Kidney glomerular epithelial cell (primary cell): ENCODE measurements around the gene KIAA0232.

ENCODE experiments used
- DNase-seq: peaks from one replicate; lab custom pipeline; 2025; lab: John Stamatoyannopoulos, UW

The KIAA0232 gene

DNA sequence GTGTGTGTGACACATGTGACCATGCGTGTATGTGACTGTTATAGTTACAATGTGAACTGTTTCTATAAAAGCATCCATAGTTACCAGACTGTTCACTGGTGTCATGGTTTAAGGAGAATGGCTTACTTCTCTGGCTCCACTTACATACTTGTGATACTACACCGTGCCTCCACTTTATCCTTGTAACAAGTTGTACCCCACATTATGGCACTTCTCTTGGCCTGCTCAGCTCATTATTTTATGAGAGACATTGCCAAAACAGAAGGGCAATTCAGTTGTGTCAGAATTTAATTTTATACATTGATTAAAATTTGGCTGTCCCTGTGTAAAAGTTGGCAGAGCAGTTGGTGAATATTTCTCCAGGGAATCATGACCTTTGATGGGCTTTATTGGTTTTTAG, 64.7 kb downstream of the KIAA0232 start:
- DNase-seq = no peak

DNA sequence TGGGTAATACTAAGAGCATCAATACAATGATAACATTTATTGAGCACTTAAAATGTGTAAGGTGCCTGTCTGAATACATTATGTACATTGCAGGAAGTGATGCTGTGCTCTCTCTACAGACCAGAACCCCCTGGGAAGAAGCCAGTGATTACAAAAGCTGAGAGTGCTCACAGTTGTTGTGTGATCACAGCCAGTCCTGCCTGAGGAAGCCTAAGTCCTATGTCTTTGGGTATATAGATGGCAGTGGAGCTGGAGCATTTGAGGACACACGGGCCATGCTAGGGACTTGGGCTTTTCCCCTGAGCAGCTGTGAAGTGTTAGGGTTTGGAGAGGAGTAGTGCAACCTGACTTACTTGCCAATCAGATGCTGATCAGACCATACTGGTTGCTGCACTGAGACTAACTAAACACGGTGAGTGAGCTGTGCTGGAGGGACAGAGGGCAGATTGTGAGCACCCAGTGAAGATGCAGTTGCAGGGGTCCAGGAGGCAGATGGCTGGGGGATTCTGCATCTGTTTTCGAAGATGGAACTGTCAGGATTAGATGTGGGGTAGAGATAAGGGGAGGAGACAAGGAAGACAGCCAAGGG, 66.3 kb downstream of the KIAA0232 start:
- DNase-seq = no peak

DNA sequence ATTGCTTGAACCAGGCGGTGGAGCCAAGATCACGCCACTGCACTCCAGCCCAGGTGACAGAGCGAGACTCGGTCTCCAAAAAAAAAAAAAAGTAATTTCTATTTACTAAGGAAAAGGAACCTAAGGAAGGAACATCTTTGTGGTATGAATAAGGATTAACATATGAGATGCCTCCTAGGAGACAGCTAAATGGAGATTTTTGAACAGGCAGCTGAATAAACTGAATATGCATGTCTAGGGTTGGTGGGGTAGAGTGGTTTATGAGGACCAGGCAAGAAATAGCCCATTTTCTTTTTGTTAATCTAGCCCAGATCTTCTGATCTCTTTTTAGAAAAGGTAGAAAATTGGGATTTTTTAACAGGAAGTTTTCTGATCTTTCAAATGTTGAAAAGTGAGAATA, 67.2 kb downstream of the KIAA0232 start:
- no peak for DNase-seq

DNA sequence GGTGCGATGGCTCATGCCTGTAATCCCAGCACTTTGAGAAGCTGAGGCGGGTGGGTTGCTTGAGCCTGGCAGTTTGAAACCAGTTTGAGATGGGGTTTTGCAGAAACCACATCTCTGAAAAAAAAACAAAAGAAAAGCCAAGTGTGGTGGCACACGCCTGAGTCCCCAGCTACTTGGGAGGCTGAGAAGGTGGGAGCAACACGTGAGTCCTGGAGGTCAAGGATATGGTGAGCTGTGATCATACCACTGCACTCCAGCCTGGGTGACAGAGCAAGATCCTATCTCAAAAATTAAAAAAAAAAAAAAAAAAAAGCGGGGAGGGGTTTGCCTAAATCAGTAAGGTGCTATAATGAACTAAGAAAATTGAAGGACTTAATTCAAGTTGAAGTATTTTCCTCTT, 68.9 kb downstream of the KIAA0232 start:
- DNase-seq = no peak

DNA sequence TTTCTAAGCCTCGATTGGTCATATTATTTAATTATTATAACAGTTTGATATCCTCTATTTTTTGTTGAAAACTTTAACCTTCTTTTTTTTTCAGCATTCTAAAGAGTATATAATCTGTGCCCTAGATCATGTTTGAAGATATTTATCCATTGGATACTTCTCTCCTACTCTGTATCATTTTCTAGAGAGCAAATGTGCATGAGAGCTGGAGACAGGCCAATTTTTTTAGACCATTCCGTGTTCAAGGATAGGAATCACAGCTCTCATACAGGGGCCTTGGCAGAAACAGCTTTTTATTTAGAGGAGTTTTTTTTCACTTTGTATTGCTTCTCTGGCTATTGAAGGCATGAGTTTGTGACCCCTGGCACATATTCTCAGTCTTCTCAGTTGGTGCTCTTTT, 69.4 kb downstream of the KIAA0232 start:
- DNase-seq = no peak

DNA sequence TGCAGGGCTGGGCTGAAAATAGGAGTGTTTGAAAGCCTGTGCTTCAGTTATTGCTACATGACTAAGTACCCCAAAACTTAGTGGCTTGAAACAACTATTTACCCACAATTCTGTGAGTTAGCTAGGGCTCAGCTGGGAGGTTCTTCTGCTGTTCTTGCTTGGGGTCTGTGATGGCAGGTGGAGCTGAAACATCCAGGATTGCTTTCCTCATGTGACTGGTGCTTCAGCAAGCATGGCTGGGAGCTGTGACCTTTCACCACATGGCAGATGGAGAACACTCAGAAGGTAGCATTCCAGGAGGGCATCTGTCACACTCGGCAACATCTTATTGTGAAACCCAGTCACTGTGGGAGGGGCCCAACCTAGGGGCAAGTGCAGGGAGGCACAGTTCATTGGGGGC, 70.1 kb downstream of the KIAA0232 start:
- DNase-seq = no peak

DNA sequence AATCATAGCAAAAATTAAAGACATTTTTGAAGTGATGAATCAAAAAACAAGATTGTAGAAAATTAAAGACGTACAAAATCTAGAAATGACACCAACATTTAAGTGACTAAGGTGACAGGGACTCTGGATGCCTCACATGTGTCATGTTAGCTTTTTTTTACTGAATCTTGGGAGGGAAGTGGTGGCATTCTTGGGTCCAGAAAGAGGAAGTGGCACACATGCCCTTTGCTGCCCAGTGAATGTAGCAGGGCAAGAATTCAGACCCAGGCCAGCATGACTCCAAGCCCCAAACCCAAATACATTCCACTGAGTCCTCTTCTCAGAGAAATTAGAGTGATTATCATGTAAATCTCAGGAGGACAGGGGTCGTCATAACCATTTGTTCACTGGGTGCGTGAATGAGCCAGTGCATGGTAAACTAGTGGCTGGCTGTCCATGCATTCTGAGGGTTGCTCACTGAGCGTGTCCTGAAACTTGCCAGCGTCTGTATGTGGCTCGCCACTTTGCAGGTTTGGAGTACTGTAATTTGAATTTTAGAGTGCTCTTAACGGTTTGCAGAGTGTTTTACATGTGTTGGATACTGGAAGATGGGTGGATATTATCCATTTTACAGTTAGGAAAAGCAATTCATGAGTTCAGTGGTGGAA, 71.7 kb downstream of the KIAA0232 start:
- no peak for DNase-seq

DNA sequence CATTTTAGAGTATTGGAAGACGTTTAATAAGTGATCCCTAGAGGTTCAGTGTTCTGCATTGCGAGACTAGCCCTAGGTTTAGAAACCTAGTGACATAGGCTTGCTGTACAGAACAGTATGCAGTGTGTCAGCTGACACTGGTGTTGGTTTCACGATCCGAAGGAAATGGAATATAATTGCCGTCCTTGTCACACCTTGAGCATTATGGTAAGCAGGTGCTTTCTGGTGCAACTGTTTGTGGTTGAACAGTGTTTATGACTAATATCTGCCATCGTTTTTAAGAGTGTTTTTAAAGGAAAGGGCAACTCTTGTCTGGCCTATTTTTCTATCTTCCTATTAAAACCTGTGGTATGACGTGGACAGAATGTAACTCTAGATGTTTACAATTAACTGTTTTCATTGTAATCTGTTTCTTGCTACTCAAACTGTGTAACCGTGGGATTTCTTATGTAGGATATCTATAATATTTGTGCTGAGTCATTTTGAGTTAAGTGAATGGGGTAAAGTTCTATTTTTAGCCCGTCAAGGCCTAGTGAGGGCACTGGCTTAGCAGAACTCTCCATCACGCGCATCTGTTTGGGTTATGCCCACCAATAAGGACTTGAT, 73.3 kb downstream of the KIAA0232 start:
- DNase-seq = no peak

DNA sequence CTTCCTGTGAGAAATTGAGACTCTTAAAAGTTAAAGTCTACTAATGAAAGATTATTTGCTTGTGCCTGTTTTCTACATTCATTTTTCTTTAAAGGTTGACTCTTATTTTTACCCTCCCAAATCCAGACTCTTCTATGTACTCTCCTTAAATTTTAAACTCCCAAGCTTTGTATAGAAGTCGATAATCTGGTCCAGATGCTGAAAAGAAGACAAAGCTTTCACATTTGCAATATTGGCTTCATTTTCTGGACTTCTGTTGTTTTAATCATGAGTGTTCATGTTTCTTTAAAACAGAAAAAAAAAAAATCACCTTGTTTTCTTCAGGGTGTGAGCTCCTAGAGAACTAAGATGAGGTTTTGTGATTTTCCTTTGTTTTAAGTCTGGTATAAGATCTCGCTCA, 73.9 kb downstream of the KIAA0232 start:
- no peak for DNase-seq

DNA sequence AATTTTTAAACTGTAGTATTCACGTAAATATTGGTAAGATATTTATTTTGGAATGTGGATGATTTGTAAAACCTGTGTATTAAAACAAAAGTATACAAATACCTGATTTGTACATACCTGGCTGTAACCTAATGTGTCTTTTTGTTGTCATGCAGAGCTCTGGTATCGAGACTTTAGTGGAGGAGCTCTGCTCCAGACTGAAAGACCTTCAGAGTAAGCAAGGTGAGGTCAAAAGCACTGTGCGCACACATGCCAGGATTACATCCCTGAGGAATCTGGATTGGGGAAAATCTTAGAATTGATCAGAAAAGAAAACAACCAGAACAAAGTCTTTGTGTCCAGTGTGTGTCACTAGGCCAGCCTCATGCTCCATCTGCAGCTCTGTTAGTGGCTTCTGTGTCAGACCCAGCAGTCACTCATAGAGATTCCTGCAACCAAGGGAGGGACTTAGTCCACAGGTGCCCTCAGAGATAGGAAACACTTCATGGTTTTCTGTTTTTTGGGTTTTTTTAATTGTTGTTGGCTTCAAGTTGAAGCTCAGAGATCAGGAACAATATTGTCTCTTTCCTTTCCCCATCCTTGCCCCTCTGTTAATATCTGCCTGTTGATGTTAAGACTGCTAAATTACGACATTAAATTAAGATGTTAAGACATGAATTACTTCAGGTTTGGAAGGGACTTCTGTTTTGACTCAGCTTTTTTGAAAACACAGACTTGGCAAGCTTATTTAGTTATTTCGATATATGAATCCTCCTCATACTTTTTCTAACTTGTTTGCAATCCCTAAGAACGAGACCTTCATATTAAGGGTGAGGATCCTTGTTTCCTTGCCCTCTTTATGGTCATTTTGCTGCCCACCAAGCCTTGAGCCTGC, 74.7 kb downstream of the KIAA0232 start:
- no peak for DNase-seq

DNA sequence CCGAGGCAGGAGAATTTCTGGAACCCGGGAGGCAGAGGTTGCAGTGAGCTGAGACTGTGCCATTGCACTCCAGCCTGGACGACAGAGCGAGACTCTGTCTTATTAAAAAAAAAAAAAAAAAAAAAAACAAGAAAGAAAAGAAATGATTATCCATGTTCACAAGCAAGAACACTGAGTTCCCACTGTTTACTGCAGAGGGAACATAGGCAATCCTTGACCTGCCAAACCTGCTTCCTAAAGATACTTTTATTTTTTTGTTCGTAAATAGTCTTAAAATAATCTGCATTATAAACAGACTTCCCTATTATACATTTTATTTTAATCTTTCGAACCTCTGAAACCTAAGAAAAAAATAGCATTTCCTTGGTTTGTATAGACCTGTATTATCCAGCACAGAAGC, 76.5 kb downstream of the KIAA0232 start:
- DNase-seq = no peak

DNA sequence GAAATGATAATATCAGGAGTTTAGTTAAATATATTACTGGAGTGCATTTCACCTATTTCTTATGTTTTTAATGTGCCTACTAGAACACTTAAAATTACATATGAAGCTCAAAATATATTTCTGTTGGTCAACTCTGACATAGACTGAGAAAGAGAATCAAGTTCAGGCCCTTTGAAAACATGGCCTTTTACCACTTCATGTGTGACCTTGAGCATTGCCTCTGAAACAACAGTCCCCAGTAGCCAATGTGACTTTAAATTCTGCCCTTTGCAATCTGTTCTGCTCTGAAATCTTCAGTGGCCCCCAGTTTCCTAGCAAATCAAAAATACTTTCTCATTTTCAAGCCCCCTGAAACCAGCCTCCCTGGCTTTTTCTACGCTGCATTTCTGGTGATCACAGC, 77.0 kb downstream of the KIAA0232 start:
- no peak for DNase-seq

DNA sequence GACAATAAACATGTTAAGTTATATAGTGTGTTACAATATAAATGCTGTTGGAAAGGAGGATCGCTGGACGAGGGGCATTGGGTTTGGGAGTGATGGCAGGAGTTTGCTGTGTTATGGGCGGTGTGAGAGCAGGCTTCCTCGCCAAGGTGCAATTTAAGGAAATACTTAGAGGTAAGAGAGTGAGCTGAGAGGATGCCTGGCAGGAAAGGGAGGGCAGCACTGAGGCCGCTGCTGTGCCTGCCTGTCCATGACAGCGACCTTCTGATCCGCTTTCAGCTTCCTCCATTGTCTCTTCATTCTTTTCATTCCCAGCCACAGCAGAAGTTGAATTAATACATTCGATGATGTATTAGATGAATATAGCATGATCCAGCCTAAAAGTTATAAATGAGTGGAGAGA, 85.9 kb downstream of the KIAA0232 start:
- DNase-seq = no peak

DNA sequence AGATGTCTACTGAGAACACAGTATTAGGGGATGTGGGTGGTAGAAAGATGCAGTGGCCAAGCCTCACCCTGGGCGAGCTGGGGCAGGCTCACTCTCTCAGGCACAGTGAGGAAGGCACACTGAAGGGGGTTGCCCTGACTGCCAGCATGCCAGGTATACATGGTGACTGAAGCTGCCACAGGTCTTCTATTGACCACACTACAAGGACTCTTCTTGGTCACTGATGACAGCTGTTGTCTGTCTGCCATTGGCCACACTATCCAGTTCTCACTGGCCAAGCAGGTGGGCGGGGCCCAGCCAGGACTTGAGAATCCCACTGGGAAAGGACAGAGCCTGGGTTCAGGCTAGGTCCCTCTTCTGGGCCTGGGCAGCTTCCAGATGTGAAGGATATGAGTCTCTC, 87.4 kb downstream of the KIAA0232 start:
- DNase-seq = no peak

DNA sequence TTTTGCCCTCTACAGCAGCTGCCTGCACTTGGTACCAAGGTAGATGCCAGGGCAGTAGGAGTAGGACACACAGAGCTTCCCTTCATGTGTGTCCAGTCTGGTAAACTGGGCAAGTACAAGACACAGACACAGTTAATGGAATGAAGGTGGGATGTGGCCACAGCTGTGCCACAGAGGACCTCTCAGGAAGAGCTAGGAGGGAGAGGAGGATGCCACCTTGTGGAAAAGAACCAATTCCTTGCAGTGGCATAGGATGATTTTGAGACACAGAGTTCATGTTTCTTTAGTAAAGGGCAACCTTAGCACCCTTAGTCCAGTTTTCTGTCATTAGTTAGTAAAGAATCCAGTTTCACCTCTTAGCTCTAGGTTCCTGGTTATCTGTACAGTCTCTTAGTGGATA, 90.8 kb downstream of the KIAA0232 start:
- no peak for DNase-seq

DNA sequence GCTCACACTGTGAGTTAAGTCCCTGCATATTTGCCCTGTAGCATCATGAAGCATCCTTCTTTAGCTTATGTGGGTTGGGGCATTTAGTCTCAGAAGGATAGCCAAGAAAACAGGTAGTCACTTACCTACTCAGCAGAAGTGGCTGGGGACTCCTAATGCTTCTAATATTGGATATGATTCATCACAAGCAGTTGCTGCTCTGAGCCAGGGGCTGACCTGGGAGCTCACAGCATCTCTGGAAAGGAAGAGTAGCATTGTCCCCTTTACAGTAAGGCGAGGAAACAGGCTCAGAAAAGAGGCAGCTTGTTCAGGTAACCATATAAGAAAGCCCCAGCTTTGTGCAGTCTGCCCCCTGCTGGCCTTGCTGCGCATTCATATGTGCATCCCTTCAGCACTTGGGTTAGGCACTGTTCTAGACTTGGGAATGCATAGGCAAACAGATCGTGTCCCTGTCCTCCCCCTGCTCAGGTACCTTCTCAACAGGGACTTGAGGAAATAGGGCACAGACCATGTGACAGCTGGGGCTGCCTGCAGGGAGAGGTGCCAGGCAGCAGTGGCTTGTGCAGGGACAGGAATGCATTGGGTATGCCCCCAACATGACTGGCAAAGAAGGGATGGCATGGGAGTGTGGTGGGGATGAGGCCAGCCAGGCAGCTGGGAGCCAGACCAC, 91.4 kb downstream of the KIAA0232 start:
- DNase-seq = peak; percentile 33

DNA sequence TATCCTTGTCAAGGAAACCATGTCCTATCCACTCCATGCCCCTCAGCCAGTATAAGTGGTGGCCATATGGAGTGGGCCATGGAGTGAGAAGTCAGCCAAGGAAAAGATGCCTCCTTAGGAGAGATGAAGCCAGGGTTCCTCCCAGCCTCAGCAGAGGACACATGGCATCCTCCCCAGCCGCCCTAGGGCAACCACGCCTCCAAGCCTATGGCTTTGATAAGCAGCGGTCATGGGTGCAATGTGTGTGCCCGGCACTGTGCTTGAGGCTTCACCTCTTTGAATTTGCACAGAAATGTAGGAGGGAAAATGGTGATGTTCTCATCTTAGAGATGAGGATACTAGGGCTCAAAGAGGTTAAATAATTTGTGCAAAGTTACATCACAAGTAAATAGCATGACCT, 92.5 kb downstream of the KIAA0232 start:
- DNase-seq = no peak

DNA sequence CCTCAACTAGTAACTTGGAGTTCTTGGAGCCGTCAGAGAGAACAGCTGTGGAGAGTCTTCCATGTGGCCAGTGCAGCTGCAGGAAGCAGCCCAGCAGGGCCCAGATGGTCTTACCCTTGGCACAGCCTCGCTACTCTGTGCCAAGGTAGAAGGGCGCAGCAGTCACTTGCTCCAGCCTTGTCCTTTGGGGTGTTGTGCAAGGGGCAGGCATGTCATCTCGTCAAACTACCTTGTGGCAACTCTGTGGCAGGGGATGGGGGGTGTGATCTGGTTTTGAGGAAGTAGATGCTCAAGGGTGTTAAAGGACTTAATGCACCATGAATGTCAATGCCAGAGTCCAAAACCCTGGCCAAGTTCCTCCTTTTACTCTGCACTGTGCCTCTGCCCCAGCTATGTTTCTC, 92.9 kb downstream of the KIAA0232 start:
- no peak for DNase-seq

DNA sequence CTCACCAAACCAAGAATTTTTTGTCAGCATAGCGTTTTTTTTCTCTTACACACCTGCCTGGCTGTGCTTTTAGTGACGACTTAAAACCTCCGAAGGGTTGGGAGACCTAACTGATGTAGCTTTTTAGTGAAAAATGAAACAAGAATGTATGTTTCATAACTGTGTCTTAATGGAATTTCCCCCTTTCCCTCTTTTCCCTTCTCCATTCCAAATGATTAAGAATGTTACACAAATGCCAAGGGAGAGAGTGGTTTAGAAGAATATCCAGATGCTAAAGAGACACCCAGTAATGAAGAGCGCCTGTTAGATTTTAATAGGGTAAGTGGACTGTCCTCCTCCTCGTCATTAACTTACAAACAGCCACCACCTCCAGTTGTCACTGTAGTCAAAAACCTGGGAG, 93.9 kb downstream of the KIAA0232 start:
- DNase-seq = no peak

DNA sequence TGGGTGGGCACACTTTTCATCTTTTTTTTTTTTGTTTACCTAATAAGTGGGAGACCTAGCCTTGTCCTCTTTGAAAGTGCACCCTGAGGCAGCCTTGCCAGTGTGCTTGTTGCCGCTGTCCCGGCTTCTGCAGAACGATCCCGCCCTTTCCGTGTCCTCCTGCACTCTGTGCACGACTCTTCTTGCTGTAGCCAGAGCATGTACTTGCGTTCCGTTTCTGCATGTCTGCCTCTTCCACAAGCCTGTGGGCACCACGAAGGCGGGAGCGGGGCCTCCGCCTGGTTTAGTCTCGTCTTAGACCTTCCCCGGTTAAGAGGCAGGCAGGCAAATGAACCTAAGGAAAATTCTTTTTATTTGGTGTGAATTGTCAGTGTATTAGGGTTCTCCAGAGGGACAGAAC, 94.5 kb downstream of the KIAA0232 start:
- DNase-seq = no peak

DNA sequence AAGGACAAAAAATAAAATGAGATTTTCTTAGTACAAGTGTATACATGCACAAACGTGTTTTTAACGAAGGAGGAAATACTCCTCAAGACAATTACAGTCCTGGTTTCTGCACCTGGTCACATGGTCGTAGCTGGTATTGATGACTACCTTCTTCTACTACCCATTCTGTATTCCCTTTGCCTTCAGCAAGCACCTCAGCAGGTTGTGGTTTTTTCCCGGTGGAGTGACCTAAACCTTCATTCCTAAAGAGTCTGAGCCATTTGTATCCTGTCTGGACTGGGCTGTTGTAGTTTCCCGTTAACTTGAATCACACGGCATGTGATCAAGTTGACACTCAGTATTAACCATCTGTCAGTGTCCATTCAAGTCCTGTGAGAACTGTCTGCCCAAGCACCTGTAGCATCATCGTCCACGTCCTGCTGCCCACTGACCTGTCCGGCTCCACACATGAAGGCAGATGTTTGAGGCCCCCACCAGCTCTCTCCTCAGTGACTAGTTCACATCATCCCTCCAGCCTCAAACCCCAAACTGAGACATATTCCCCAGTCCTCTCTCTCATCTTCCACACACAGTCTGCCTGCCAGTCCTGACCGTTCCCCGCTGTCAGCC, 96.0 kb downstream of the KIAA0232 start:
- DNase-seq = no peak

DNA sequence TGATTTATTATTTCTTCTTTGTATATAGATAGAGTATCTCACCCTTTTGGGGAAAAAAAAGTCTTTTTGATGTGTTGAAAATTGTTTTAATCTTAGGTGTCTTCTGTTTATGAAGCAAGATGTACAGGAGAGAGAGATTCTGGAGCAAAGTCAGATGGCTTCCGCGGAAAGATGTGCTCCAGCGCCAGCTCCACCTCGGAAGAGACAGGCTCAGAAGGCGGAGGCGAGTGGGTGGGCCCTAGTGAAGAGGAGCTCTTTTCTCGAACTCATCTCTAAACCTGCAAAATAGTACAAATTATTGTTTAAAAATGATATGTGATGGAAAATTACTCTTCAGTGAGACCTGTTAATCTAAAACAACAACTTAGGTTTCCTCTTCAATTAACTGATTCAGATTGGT, 98.2 kb downstream of the KIAA0232 start:
- no peak for DNase-seq
